Liver (tissue), 9 donors: ENCODE data around the gene DTNB. TPM values are rescaled to one million over a fixed set of nuclear protein-coding genes. Genes with fewer than 3 reads are reported as not detected.

ENCODE experiments used
- DNase-seq: peaks from one replicate; pipeline ENCODE4 v3.0.0-alpha.2; 2017; ENCODE audit warnings: low spot score
- H3K27ac ChIP-seq, 2 donors: one replicate each; pipeline ENCODE4 v1.7.0; 2013; ENCODE audit warnings: inconsistent platforms in 2 of 2, low read length in 2 of 2, control low read depth in 1 of 2, low read depth in 1 of 2, mild to moderate bottlenecking in 1 of 2
- H3K27me3 ChIP-seq, 4 donors: one replicate each; pipeline versions ENCODE4 v1.6.1 to v1.7.0; 2013; ENCODE audit warnings: low read length in 3 of 4, inconsistent platforms in 1 of 4, mild to moderate bottlenecking in 1 of 4, moderate library complexity in 1 of 4; ENCODE audit not compliant: control insufficient read depth in 4 of 4, insufficient read depth in 4 of 4
- H3K36me3 ChIP-seq, 4 donors: one replicate each; pipeline versions ENCODE4 v1.6.1 to v1.7.0; 2013; ENCODE audit warnings: low read length in 3 of 4, mild to moderate bottlenecking in 3 of 4, low read depth in 1 of 4, moderate library complexity in 1 of 4; ENCODE audit not compliant: control insufficient read depth in 4 of 4, insufficient read depth in 3 of 4
- H3K4me1 ChIP-seq, 4 donors: one replicate each; pipeline versions ENCODE4 v1.6.1 to v1.7.0; 2013; ENCODE audit warnings: low read length in 3 of 4, mild to moderate bottlenecking in 3 of 4, moderate library complexity in 1 of 4; ENCODE audit not compliant: control insufficient read depth in 4 of 4, insufficient read depth in 4 of 4
- H3K4me3 ChIP-seq, 3 donors: one replicate each; pipeline versions ENCODE4 v1.6.1 to v1.7.0; 2013; ENCODE audit warnings: low read length in 3 of 3, control low read depth in 1 of 3, low read depth in 1 of 3, mild to moderate bottlenecking in 1 of 3
- H3K9ac ChIP-seq, 2 donors: one replicate each; pipeline ENCODE4 v1.7.0; 2013; ENCODE audit warnings: low read length in 2 of 2, mild to moderate bottlenecking in 2 of 2, moderate library complexity in 2 of 2, control low read depth in 1 of 2, low read depth in 1 of 2
- H3K9me3 ChIP-seq, 4 donors: one replicate each; pipeline versions ENCODE4 v1.6.1 to v1.7.0; 2013; ENCODE audit warnings: low read length in 3 of 4; ENCODE audit not compliant: control insufficient read depth in 4 of 4
- CTCF ChIP-seq: fragments of 150-350 bp; IDR thresholded peaks from 2 replicates; pipeline ENCODE4 v1.5.1; 2017; ENCODE audit warnings: improper control_type of control experiment, low read depth, low read length; ENCODE audit not compliant: missing input control
- EGR1 ChIP-seq, 2 donors: IDR thresholded peaks; 2 replicates each; pipeline ENCODE4 v1.6.1; 2016 to 2018; ENCODE audit warnings: antibody characterized with exemption in 2 of 2, low read depth in 2 of 2
- FOXA1 ChIP-seq: IDR thresholded peaks from 2 replicates; pipeline ENCODE4 v1.6.1; 2016; ENCODE audit warnings: antibody characterized with exemption
- FOXA2 ChIP-seq: IDR thresholded peaks from 2 replicates; pipeline ENCODE4 v1.6.1; 2016; ENCODE audit warnings: antibody characterized with exemption
- GABPA ChIP-seq, 2 donors: IDR thresholded peaks in 1 of 2; conservative IDR thresholded peaks in 1 of 2; 2 replicates each; pipeline ENCODE4 v1.6.1; 2016; ENCODE audit warnings: antibody characterized with exemption in 2 of 2, mild to moderate bottlenecking in 1 of 2, moderate library complexity in 1 of 2
- HNF4A ChIP-seq, 2 donors: conservative IDR thresholded peaks; 2 replicates each; pipeline ENCODE4 v1.6.1; 2016; ENCODE audit warnings: antibody characterized with exemption in 2 of 2, mild to moderate bottlenecking in 2 of 2
- HNF4G ChIP-seq: IDR thresholded peaks from 2 replicates; pipeline ENCODE4 v1.6.1; 2016; ENCODE audit warnings: antibody characterized with exemption
- JUND ChIP-seq, 2 donors: IDR thresholded peaks; 2 replicates each; pipeline ENCODE4 v1.6.1; 2016; ENCODE audit warnings: antibody characterized with exemption in 2 of 2
- NR2F2 ChIP-seq: IDR thresholded peaks from 2 replicates; pipeline ENCODE4 v1.6.1; 2016; ENCODE audit warnings: antibody characterized with exemption
- RAD21 ChIP-seq, 2 donors: IDR thresholded peaks; 2 replicates each; pipeline ENCODE4 v1.6.1; 2016; ENCODE audit warnings: antibody characterized with exemption in 2 of 2, mild to moderate bottlenecking in 2 of 2
- REST ChIP-seq: IDR thresholded peaks from 2 replicates; pipeline ENCODE4 v1.6.1; 2016; ENCODE audit warnings: antibody characterized with exemption, mild to moderate bottlenecking
- RXRA ChIP-seq, 2 donors: IDR thresholded peaks; 2 replicates each; pipeline ENCODE4 v1.6.1; 2017 to 2018; ENCODE audit warnings: antibody characterized with exemption in 2 of 2, mild to moderate bottlenecking in 1 of 2
- SP1 ChIP-seq: IDR thresholded peaks from 2 replicates; pipeline ENCODE4 v1.6.1; 2018; ENCODE audit warnings: antibody characterized with exemption, mild to moderate bottlenecking
- TAF1 ChIP-seq: conservative IDR thresholded peaks from 2 replicates; pipeline ENCODE4 v1.6.1; 2016; ENCODE audit warnings: antibody characterized with exemption, mild to moderate bottlenecking
- YY1 ChIP-seq: IDR thresholded peaks from 2 replicates; pipeline ENCODE4 v1.6.1; 2016; ENCODE audit warnings: antibody characterized with exemption, mild to moderate bottlenecking
- WGBS: extraction: QIAGEN DNeasy Blood & Tissue Kit; methylation state at CpG from one replicate; pipeline ENCODE4 v1.1.7; 2013; 5-methylcytosine and 5-hydroxymethylcytosine counted together
- polyA plus RNA-seq, 2 donors: library from polyadenylated mRNA; stranded (reverse) in 1 of 2; unstranded in 1 of 2; fragments of 200-250 nt in 1 of 2; fragments of >200 nt in 1 of 2; fragmentation: Nextera tagmentation in 1 of 2; extraction: Ambion mirVana in 1 of 2; gene quantifications; one replicate each; pipeline versions ENCODE4 v1.2.1 to v1.2.3, GENCODE V29; 2013 to 2015
- total RNA-seq, 2 donors: library from RNA; depleted of rRNA; stranded (reverse); fragments of >200 nt; gene quantifications; one replicate each; pipeline ENCODE4 v1.2.3, GENCODE V29; 2014
- TF ChIP-seq, protein P1 (sequence below): IDR thresholded peaks from 2 replicates; pipeline ENCODE4 v1.6.1; 2016; ENCODE audit warnings: antibody characterized with exemption
- donor health status: healthy.
- donor health status: healthy.
- donor health status: healthy.
- donor health status: healthy.
- donor health status: healthy.

Gene DTNB
- total and polyA plus RNA-seq, 4 donors: 3.3 to 10.5 (median 6.4) TPM

GRCh38 chr2:25620711-25621110 is 52.7 kb downstream of the DTNB start:
- peaks cover 0 to 9% (median 2%) of the 10 kb centered on the region in 4 donors for H3K36me3 ChIP-seq
- H3K4me1 ChIP-seq: peaks cover 1 to 13% (median 3%) of the 10 kb centered on the region in 4 donors
- WGBS: 93% methylated on average over 4 of the region's 4 CpGs
- H3K9me3 ChIP-seq: no peaks in the 10 kb centered on the region
- no peak for DNase-seq
- H3K27ac ChIP-seq: no peak overlapping the region
- H3K9ac ChIP-seq: no peak overlapping the region
- no peaks in the 10 kb centered on the region for H3K27me3 ChIP-seq
- H3K4me3 ChIP-seq: no peak overlapping the region
- TF ChIP-seq YY1 (no peak), RXRA (IDR thresholded peaks at IDR 0.05) (no peak), CTCF (no peak), HNF4G (no peak), NR2F2 (no peak)
- TF ChIP-seq, protein P1, sequence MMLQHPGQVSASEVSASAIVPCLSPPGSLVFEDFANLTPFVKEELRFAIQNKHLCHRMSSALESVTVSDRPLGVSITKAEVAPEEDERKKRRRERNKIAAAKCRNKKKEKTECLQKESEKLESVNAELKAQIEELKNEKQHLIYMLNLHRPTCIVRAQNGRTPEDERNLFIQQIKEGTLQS: no peak

DNA sequence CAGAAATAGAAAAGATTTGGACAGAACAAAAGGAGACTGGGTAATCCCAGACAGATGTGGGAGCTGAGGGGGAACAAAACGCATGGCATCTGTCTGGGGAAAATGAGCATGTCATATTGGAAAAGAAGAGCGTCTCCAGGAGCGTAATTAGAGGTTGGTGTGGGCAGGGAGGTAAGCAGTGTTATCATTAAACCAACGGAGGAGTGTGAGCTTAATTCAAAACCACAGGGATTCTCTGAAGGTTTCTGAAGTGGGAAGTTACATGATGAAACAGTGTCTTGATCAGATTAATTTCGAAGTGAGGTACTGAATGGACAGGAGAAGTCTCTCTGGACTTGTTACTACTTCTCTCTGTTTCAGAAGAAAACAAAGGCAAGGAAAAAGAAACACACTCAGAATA is 53.3 kb downstream of the DTNB start:
- TF ChIP-seq REST (no peak), NR2F2 (no peak), SP1 (no peak)
- H3K27ac ChIP-seq: no peak overlapping the region
- no peaks in the 10 kb centered on the region for H3K27me3 ChIP-seq
- 91% methylated on average over 5 of the region's 5 CpGs for WGBS
- H3K4me1 ChIP-seq: peaks cover 1 to 13% (median 3%) of the 10 kb centered on the region in 4 donors
- H3K36me3 ChIP-seq: peaks cover 0 to 9% (median 2%) of the 10 kb centered on the region in 4 donors
- H3K4me3 ChIP-seq: no peak overlapping the region
- no peak overlapping the region for H3K9ac ChIP-seq
- H3K9me3 ChIP-seq: no peaks in the 10 kb centered on the region
- no peak for DNase-seq

DNA sequence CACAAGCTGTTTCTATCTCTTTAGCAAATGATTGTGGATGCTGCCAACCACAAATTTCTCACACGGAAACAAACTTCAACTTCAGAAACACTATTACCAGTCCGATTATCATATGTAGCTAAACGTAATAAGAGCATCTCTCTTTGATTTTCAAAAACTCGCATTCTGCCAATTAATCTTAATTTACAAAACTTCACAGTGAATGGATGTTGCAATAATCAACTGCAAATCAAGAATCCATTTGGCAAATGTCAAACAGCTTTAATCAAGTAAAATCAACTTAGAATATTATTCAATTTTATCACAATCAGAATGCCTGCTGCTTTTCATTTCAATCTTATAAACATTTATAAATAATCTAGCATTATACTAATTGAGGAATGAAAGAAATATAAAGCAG is 54.2 kb downstream of the DTNB start:
- TF ChIP-seq CTCF (no peak), EGR1 (IDR thresholded peaks at IDR 0.05; ENCODE audit: low read depth in 2 of 2) (no peak), FOXA1 (no peak), TAF1 (no peak), HNF4A (conservative IDR thresholded peaks at IDR 0.05) (no peak), NR2F2 (no peak), HNF4G (no peak), RAD21 (IDR thresholded peaks at IDR 0.05) (no peak), YY1 (no peak), RXRA (IDR thresholded peaks at IDR 0.05) (no peak), SP1 (no peak), JUND (IDR thresholded peaks at IDR 0.05) (no peak), FOXA2 (no peak), GABPA (IDR thresholded peaks at IDR 0.05 in 1 of 2, conservative IDR thresholded peaks at IDR 0.05 in 1 of 2) (no peak)
- TF ChIP-seq, protein P1: no peak
- Histone ChIP-seq H3K4me3 (no peak overlapping the region), H3K36me3 (peaks cover 0 to 3% (median 1%) of the 10 kb centered on the region in 4 donors), H3K9ac (no peak overlapping the region), H3K27ac (peak overlapping the region in 1 of 2 donors; percentile 45), H3K27me3 (no peaks in the 10 kb centered on the region), H3K4me1 (peaks cover 1 to 13% (median 3%) of the 10 kb centered on the region in 4 donors), H3K9me3 (no peaks in the 10 kb centered on the region)
- no peak for DNase-seq
- WGBS: 82% methylated on average over 4 of the region's 4 CpGs
